ENCODE data around the gene ACP1. TPM values are rescaled to one million over a fixed set of nuclear protein-coding genes. Genes with fewer than 3 reads are reported as not detected.
"Not testable (repeated sequence)": the region's sequence is repeated elsewhere in the genome, so short reads cannot be mapped to it uniquely, and the experiment has no call there.

ACP1 gene
- total RNA-seq, 1 donor from 2014 or later, result 124 TPM

DNA sequence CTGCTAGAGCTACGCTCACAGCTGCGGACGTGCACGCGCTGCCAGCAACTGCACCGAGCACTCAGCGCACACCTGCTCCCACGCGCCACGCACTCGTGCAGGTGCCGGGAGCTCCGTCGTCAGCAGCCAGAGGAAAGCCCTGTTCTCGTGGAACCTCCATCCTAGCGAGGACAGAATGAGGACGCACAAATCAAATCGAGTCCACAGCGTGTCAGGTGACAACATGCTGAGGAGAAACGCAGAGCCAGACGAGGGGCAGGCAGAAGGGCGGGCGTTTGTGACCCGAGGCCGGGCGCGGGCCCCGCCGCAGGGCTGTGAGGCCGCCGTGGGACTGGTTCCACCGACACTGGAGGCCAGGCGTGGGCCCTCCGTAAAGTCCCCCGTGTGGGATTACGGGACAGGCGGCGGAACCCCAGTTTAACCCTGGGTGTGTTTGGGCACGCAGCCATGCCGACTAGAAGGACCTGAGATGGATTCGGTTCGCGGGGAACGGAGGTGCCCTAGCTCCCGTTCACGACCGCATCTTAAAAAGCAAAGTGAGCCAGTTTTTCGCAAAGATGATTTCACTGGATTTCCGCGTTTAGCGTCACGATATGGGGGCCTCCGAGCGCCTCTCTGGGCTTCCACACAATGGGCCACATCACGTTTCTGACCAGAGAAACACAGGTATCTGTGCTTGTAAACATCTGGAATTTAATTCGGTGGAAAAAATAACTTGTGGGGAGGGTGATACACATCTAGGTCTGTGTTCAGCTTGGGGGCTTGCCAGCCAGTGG, 50.0 kb downstream of the ACP1 start:
- Mint-ChIP-seq H3K4me1 (ENCODE audit: unreplicated experiment) (peaks cover 17% of the 10 kb centered on the region), H3K27ac (no peak overlapping the region), H3K36me3 (no peaks in the 10 kb centered on the region), H3K9me3 (no peaks in the 10 kb centered on the region), H3K4me3 (no peak overlapping the region), H3K27me3 (no peaks in the 10 kb centered on the region)
- DNase-seq (ENCODE audit: extremely low spot score, unreplicated experiment), result no peak
- TF ChIP-seq, protein P1, sequence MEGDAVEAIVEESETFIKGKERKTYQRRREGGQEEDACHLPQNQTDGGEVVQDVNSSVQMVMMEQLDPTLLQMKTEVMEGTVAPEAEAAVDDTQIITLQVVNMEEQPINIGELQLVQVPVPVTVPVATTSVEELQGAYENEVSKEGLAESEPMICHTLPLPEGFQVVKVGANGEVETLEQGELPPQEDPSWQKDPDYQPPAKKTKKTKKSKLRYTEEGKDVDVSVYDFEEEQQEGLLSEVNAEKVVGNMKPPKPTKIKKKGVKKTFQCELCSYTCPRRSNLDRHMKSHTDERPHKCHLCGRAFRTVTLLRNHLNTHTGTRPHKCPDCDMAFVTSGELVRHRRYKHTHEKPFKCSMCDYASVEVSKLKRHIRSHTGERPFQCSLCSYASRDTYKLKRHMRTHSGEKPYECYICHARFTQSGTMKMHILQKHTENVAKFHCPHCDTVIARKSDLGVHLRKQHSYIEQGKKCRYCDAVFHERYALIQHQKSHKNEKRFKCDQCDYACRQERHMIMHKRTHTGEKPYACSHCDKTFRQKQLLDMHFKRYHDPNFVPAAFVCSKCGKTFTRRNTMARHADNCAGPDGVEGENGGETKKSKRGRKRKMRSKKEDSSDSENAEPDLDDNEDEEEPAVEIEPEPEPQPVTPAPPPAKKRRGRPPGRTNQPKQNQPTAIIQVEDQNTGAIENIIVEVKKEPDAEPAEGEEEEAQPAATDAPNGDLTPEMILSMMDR (conservative IDR thresholded peaks at IDR 0.05), result no peak

DNA sequence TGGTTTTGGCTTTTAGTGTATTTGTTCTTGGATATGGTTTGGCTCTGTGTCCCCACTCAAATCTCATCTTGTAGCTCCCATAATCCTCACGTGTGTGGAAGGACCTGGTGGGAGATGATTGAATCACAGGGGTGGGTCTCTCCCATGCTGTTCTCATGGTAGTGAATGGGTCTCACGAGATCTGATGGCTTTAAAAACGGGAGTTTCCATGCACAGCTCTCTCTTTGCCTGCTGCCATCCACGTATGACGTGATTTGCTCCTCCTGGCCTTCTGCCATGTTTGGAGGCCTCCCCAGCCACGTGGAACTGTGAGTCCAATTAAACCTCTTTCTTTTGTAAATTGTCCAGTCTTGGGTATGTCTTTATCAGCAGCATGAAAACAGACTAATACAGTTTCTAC, 51.2 kb downstream of the ACP1 start:
- H3K4me3 Mint-ChIP-seq; DNase-seq (ENCODE audit: extremely low spot score, unreplicated experiment); H3K9me3 Mint-ChIP-seq; H3K27me3 Mint-ChIP-seq; H3K36me3 Mint-ChIP-seq; H3K27ac Mint-ChIP-seq: not testable (repeated sequence)
- H3K4me1 Mint-ChIP-seq (ENCODE audit: unreplicated experiment), result peaks cover 17% of the 10 kb centered on the region

DNA sequence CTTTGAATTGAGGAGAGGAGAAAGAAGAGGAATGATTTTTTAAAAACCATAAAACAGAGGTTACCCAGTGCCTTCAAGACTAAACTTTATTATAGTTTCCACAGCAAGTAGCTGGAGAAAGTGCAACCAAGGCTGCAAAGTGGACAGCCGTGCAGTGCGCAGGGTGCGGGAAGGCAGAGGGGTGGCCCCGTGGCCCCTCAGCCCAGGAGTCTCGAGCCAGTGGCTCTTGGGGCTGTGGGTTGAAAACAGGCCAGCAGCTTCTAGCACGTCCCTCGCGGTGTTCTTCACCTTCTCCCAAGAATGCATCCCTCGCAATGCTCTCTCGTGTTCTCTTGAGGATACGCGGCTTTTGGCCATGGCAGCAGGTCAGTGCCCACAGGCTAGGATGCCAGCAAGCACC, 51.6 kb downstream of the ACP1 start:
- H3K4me3 Mint-ChIP-seq, result no peak overlapping the region

DNA sequence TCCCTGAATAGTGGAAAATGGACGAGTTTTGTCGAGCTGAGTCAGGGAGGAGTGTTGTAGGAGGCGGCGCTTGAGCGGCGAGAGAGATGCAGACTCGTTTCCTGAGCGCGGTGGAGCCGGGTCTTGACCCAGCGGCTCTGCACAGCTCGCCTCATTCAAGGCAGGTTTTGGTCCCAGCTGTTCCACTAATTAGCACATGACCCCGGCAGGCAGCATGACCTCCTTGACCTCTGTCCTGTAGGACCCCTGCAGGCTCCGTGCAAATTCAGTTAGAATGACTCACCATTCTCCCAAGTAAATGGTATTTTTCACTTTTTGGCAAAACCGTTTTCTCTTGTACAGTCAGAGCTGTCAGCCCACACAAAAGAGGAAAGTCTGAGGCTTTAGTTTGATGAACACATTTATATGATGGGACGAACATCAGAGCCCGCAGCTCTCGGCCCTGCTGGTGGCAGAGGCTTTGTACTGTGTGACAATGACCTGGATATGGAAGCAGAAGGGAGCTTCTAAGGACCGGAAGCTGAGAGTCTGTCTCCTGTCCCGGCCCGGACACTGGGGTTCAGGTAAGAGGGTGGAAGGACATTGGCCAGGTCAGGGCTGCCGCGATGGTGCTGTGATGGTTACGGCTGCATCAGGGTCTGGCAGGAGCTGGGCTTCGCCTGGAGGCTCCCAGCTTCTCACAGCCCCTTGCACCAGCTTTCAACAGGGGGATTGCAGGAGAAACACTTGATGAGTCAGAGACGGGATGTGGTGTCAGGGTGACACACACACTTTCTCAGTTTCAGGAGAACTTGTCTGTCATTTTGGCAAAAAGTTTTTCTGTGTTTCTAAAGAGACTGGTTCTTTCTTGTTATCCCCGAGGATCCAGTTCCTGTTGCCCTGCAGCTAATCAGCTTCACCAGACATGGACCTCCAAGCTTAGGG, 53.0 kb downstream of the ACP1 start:
- peak overlapping the region; percentile 71 for H3K27ac Mint-ChIP-seq
- H3K4me3 Mint-ChIP-seq, result peak overlapping the region; percentile 26
- H3K4me1 Mint-ChIP-seq (ENCODE audit: unreplicated experiment), result peaks cover 17% of the 10 kb centered on the region
- no peaks in the 10 kb centered on the region for H3K27me3 Mint-ChIP-seq
- no peak for DNase-seq (ENCODE audit: extremely low spot score, unreplicated experiment)
- TF ChIP-seq, protein P1 (conservative IDR thresholded peaks at IDR 0.05), result no peak
- no peaks in the 10 kb centered on the region for H3K9me3 Mint-ChIP-seq
- no peaks in the 10 kb centered on the region for H3K36me3 Mint-ChIP-seq

More for the DNA sequence above, 51.6 kb downstream of the ACP1 start:
- DNase-seq (ENCODE audit: extremely low spot score, unreplicated experiment), result no peak
- Mint-ChIP-seq H3K27ac (no peak overlapping the region), H3K27me3 (no peaks in the 10 kb centered on the region), H3K9me3 (no peaks in the 10 kb centered on the region), H3K36me3 (no peaks in the 10 kb centered on the region), H3K4me1 (ENCODE audit: unreplicated experiment) (peaks cover 17% of the 10 kb centered on the region)
- TF ChIP-seq, protein P1 (conservative IDR thresholded peaks at IDR 0.05), result no peak

DNA sequence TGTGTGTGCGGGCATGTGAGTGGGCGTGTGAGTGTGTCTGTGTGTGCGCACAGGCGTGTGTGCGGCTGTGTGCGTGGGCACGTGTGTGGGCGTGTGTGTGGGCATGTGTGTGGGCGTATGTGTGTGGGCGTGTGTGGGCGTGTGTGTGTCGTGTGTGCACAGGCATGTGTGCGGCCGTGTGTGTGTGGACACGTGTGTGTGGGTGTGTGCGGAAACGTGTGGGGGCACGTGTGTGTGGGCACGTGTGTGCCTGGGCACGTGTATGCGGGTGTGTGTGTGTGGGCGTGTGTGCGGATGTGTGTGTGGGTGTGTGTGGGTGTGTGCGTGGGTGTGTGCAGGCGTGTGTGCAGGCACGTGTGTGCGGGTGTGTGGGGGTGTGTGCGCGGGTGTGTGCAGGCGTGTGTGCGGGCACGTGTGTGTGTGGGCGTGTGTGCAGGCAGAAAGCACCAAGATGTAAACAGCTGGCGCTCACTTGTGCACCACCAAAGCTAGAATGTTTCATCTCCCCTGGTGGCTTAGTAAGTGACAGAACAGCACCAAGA, 54.4 kb downstream of the ACP1 start:
- Mint-ChIP-seq H3K36me3 (no peaks in the 10 kb centered on the region), H3K9me3 (no peaks in the 10 kb centered on the region), H3K27ac (peak overlapping the region; percentile 55), H3K27me3 (no peaks in the 10 kb centered on the region), H3K4me3 (no peak overlapping the region), H3K4me1 (ENCODE audit: unreplicated experiment) (peaks cover 17% of the 10 kb centered on the region)
- TF ChIP-seq, protein P1 (conservative IDR thresholded peaks at IDR 0.05), result no peak
- DNase-seq (ENCODE audit: extremely low spot score, unreplicated experiment), result no peak
